Astrocyte (in vitro differentiated cells and primary cell): ENCODE data around the gene BORCS5.

Experiments
- EZH2 ChIP-seq: IDR thresholded peaks from 2 replicates; pipeline ENCODE4 v1.6.1; 2012; ENCODE audit warnings: mild to moderate bottlenecking, low read length, inconsistent platforms; ENCODE audit not compliant: insufficient read depth
- TF ChIP-seq, protein P1 (sequence below): IDR thresholded peaks from 2 replicates; pipeline ENCODE4 v1.5.1; 2011; ENCODE audit warnings: low read depth, mild to moderate bottlenecking, inconsistent platforms, low read length, moderate library complexity; ENCODE audit not compliant: insufficient read depth

GRCh38 chr12:12441843-12442461, 85.1 kb downstream of the BORCS5 start:
- no peak for TF ChIP-seq EZH2
- TF ChIP-seq, protein P1, sequence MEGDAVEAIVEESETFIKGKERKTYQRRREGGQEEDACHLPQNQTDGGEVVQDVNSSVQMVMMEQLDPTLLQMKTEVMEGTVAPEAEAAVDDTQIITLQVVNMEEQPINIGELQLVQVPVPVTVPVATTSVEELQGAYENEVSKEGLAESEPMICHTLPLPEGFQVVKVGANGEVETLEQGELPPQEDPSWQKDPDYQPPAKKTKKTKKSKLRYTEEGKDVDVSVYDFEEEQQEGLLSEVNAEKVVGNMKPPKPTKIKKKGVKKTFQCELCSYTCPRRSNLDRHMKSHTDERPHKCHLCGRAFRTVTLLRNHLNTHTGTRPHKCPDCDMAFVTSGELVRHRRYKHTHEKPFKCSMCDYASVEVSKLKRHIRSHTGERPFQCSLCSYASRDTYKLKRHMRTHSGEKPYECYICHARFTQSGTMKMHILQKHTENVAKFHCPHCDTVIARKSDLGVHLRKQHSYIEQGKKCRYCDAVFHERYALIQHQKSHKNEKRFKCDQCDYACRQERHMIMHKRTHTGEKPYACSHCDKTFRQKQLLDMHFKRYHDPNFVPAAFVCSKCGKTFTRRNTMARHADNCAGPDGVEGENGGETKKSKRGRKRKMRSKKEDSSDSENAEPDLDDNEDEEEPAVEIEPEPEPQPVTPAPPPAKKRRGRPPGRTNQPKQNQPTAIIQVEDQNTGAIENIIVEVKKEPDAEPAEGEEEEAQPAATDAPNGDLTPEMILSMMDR = no peak
